ENCODE measurements around the gene CGB2.
"Not testable (repeated sequence)": the region's sequence is repeated elsewhere in the genome, so short reads cannot be mapped to it uniquely, and the experiment has no call there.

Gene CGB2

DNA sequence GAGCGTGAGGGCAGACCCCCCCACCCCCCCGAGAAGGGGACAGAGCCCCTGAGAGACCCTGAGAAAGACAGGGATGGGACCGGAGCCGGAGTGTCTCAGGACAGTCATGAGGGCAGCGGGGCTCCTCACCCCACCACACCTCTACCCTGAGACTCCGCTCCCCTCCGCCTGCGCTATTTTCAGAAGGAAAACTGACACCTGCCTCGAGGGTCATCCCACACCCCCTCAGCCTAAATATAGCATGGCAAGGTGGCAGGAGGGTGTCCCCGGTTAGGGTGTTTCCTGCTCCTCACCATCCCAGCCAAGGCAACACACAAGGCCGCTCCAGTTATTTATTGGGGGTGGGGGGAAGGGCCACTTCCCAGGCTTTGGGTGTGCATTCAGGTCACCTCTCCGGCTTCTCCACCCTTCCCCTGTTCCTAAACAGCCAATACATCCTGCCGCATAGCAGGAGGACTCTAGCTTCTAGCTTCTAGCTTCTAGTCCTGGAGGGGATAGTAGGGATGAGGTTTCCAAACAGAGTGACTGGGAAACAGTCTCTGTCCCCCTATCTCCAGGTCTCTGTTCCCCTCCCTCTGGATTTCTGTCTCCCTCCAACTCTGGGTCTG, 34.3 kb downstream of the CGB2 start:
- Histone ChIP-seq H3K27ac (ENCODE audit: insufficient read depth, low read length, poor library complexity, severe bottlenecking) (no peak overlapping the region), H3K9me3 (ENCODE audit: control insufficient read depth, low read length) (no peaks in the 10 kb centered on the region), H3K4me3 (ENCODE audit: insufficient read depth, low read depth, low read length, poor library complexity, severe bottlenecking) (no peak overlapping the region), H3K4me1 (ENCODE audit: control insufficient read depth, insufficient read depth, low read length, poor library complexity, severe bottlenecking) (no peaks in the 10 kb centered on the region), H3K36me3 (ENCODE audit: control insufficient read depth, insufficient read depth, low read length) (no peaks in the 10 kb centered on the region), H3K27me3 (replicated peaks; ENCODE audit: control insufficient read depth, insufficient read depth, low read length, poor library complexity, severe bottlenecking) (peaks cover 18% of the 10 kb centered on the region)
- no peak for DNase-seq

- Histone ChIP-seq H3K4me3 (ENCODE audit: insufficient read depth, low read depth, low read length, poor library complexity, severe bottlenecking) (no peak overlapping the region), H3K9me3 (ENCODE audit: control insufficient read depth, low read length) (no peaks in the 10 kb centered on the region), H3K36me3 (ENCODE audit: control insufficient read depth, insufficient read depth, low read length) (no peaks in the 10 kb centered on the region), H3K4me1 (ENCODE audit: control insufficient read depth, insufficient read depth, low read length, poor library complexity, severe bottlenecking) (no peaks in the 10 kb centered on the region), H3K27ac (ENCODE audit: insufficient read depth, low read length, poor library complexity, severe bottlenecking) (no peak overlapping the region), H3K27me3 (replicated peaks; ENCODE audit: control insufficient read depth, insufficient read depth, low read length, poor library complexity, severe bottlenecking) (peaks cover 22% of the 10 kb centered on the region)
- no peak for DNase-seq
These were observed 35.9 kb downstream of the CGB2 start for GRCh38 chr19:49067554-49067953.

DNA sequence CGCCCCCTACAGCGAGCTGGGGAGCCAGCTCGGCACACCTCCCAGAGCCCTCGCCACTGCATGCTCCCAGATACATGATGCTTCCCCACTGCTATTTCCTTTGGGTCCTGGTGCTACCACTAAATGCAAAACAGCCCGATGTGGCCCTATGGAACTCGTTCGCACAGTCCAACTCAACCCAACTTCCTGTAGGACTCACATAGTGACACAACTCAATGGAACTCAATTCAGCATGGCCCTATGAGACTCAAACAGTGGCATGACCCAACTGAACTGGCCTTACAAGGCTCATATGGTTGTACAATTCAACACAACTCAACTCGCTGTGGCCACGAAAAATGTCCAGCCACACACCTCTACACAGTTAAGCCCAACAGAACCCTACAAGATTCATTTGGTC, 37.3 kb downstream of the CGB2 start:
- Histone ChIP-seq H3K9me3 (ENCODE audit: control insufficient read depth, low read length) (no peaks in the 10 kb centered on the region), H3K4me1 (ENCODE audit: control insufficient read depth, insufficient read depth, low read length, poor library complexity, severe bottlenecking) (no peaks in the 10 kb centered on the region), H3K27me3 (replicated peaks; ENCODE audit: control insufficient read depth, insufficient read depth, low read length, poor library complexity, severe bottlenecking) (peaks cover 30% of the 10 kb centered on the region), H3K27ac (ENCODE audit: insufficient read depth, low read length, poor library complexity, severe bottlenecking) (no peak overlapping the region), H3K36me3 (ENCODE audit: control insufficient read depth, insufficient read depth, low read length) (no peaks in the 10 kb centered on the region), H3K4me3 (ENCODE audit: insufficient read depth, low read depth, low read length, poor library complexity, severe bottlenecking) (no peak overlapping the region)
- no peak for DNase-seq

GRCh38 chr19:49070416-49070815, 38.7 kb downstream of the CGB2 start:
- Histone ChIP-seq H3K36me3 (ENCODE audit: control insufficient read depth, insufficient read depth, low read length) (no peaks in the 10 kb centered on the region), H3K27me3 (replicated peaks; ENCODE audit: control insufficient read depth, insufficient read depth, low read length, poor library complexity, severe bottlenecking) (peaks cover 18% of the 10 kb centered on the region), H3K9me3 (ENCODE audit: control insufficient read depth, low read length) (no peaks in the 10 kb centered on the region), H3K4me1 (ENCODE audit: control insufficient read depth, insufficient read depth, low read length, poor library complexity, severe bottlenecking) (no peaks in the 10 kb centered on the region), H3K4me3 (ENCODE audit: insufficient read depth, low read depth, low read length, poor library complexity, severe bottlenecking) (no peak overlapping the region), H3K27ac (ENCODE audit: insufficient read depth, low read length, poor library complexity, severe bottlenecking) (no peak overlapping the region)
- no peak for DNase-seq

DNA sequence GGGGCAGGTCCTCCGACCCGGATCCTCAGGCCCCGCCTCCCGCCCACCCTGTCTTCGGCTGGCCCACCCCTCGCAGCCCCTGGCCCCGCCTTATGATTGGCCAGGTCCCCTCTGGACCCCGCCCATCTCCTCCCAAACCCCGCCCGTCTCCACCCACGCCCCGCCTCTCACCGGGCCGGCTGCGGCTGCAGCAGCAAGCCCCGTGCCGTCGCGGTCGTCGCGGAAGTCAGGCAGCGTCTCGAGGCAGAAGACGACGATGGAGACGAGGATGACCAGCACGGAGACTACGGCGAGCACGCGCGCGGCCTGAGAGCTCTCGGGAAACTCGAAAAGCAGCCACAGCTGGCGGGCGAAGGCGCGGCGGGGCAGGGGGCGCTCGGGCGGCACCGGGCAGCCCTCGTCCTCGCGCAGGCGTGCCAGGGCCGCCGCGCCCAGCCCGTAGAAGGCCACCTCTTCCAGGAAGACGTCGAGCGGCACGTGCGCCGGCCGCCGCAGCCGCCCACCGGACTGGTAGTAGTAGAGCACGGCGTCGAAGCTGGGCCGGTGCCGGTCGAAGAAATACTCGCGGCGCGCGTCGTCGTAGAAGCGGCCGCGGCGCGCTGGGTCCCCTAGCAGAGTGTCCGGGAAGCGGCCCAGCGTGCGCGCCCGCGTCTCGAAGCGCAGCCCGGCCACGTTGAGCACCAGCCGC, 40.3 kb downstream of the CGB2 start:
- Histone ChIP-seq H3K9me3 (ENCODE audit: control insufficient read depth, low read length) (no peaks in the 10 kb centered on the region), H3K36me3 (ENCODE audit: control insufficient read depth, insufficient read depth, low read length) (no peaks in the 10 kb centered on the region), H3K4me1 (ENCODE audit: control insufficient read depth, insufficient read depth, low read length, poor library complexity, severe bottlenecking) (no peaks in the 10 kb centered on the region), H3K4me3 (ENCODE audit: insufficient read depth, low read depth, low read length, poor library complexity, severe bottlenecking) (no peak overlapping the region), H3K27ac (ENCODE audit: insufficient read depth, low read length, poor library complexity, severe bottlenecking) (no peak overlapping the region), H3K27me3 (replicated peaks; ENCODE audit: control insufficient read depth, insufficient read depth, low read length, poor library complexity, severe bottlenecking) (peaks cover 18% of the 10 kb centered on the region)
- no peak for DNase-seq

- peaks cover 18% of the 10 kb centered on the region for H3K27me3 ChIP-seq (replicated peaks; ENCODE audit: control insufficient read depth, insufficient read depth, low read length, poor library complexity, severe bottlenecking)
- H3K27ac ChIP-seq (ENCODE audit: insufficient read depth, low read length, poor library complexity, severe bottlenecking), result no peak overlapping the region
- no peaks in the 10 kb centered on the region for H3K9me3 ChIP-seq (ENCODE audit: control insufficient read depth, low read length)
- H3K4me1 ChIP-seq (ENCODE audit: control insufficient read depth, insufficient read depth, low read length, poor library complexity, severe bottlenecking), result no peaks in the 10 kb centered on the region
- H3K36me3 ChIP-seq (ENCODE audit: control insufficient read depth, insufficient read depth, low read length), result no peaks in the 10 kb centered on the region
- DNase-seq, result no peak
- no peak overlapping the region for H3K4me3 ChIP-seq (ENCODE audit: insufficient read depth, low read depth, low read length, poor library complexity, severe bottlenecking)
These were observed 42.1 kb downstream of the CGB2 start for GRCh38 chr19:49073514-49074378.

DNA sequence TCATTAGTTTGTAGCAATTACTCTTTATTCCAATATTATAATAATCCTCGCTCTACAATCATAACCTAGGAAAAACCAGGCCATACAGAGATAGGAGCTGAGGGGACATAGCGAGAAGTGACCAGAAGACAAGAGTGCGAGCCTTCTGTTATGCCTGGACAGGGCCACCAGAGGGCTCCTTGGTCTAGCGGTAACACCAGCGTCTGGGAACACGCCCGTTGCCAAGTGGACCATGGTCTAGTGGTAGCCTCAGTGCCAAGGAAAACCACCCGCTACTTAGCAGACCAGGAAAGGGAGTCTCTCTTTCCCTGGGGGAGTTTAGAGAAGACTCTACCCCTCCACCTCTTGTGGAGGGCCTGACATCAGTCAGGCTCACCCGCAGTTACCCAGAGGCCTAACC, 43.2 kb downstream of the CGB2 start:
- not testable (repeated sequence) for DNase-seq; H3K36me3 ChIP-seq (ENCODE audit: control insufficient read depth, insufficient read depth, low read length)
- H3K27me3 ChIP-seq (replicated peaks; ENCODE audit: control insufficient read depth, insufficient read depth, low read length, poor library complexity, severe bottlenecking), result peaks cover 18% of the 10 kb centered on the region

DNA sequence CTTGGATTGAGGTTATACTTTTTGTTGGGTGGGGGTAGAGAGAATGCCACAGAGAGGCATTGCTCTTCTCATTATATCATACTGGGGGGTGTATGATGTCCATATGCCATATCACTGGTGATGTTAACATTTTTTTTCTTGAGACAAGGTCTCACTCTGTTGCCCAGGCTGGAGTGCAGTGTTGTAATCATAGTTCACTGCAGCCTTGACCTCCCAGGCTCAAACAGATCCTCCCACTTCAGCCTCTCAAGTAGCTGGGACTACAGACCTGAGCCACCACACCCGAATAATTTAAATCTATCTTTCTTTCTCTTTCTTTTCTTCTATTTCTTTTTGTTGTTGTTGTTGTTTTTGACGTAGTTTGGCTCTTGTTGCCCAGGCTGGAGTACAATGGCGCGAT, 48.7 kb downstream of the CGB2 start:
- Histone ChIP-seq H3K36me3 (ENCODE audit: control insufficient read depth, insufficient read depth, low read length) (no peaks in the 10 kb centered on the region), H3K9me3 (ENCODE audit: control insufficient read depth, low read length) (no peaks in the 10 kb centered on the region), H3K4me3 (ENCODE audit: insufficient read depth, low read depth, low read length, poor library complexity, severe bottlenecking) (no peak overlapping the region), H3K27ac (ENCODE audit: insufficient read depth, low read length, poor library complexity, severe bottlenecking) (no peak overlapping the region), H3K27me3 (replicated peaks; ENCODE audit: control insufficient read depth, insufficient read depth, low read length, poor library complexity, severe bottlenecking) (no peaks in the 10 kb centered on the region), H3K4me1 (ENCODE audit: control insufficient read depth, insufficient read depth, low read length, poor library complexity, severe bottlenecking) (no peaks in the 10 kb centered on the region)
- no peak for DNase-seq

More for the DNA sequence above, 43.2 kb downstream of the CGB2 start:
- H3K9me3 ChIP-seq (ENCODE audit: control insufficient read depth, low read length); H3K4me3 ChIP-seq (ENCODE audit: insufficient read depth, low read depth, low read length, poor library complexity, severe bottlenecking); H3K4me1 ChIP-seq (ENCODE audit: control insufficient read depth, insufficient read depth, low read length, poor library complexity, severe bottlenecking); H3K27ac ChIP-seq (ENCODE audit: insufficient read depth, low read length, poor library complexity, severe bottlenecking): not testable (repeated sequence)

- Histone ChIP-seq H3K4me3 (ENCODE audit: insufficient read depth, low read depth, low read length, poor library complexity, severe bottlenecking) (no peak overlapping the region), H3K27me3 (replicated peaks; ENCODE audit: control insufficient read depth, insufficient read depth, low read length, poor library complexity, severe bottlenecking) (no peaks in the 10 kb centered on the region), H3K9me3 (ENCODE audit: control insufficient read depth, low read length) (no peaks in the 10 kb centered on the region), H3K36me3 (ENCODE audit: control insufficient read depth, insufficient read depth, low read length) (no peaks in the 10 kb centered on the region), H3K27ac (ENCODE audit: insufficient read depth, low read length, poor library complexity, severe bottlenecking) (no peak overlapping the region), H3K4me1 (ENCODE audit: control insufficient read depth, insufficient read depth, low read length, poor library complexity, severe bottlenecking) (peaks cover 4% of the 10 kb centered on the region)
- no peak for DNase-seq
These were observed 49.6 kb downstream of the CGB2 start for GRCh38 chr19:49081273-49081672.

Data from effector memory CD4-positive, alpha-beta T cell (primary cell).